ENCODE results near the gene CSRP2.

- TF ChIP-seq CTCF (IDR thresholded peaks at IDR 0.05; ENCODE audit: poor library complexity, severe bottlenecking) (no peak), EP300 (conservative IDR thresholded peaks at IDR 0.05; ENCODE audit: poor library complexity, severe bottlenecking) (no peak), POLR2AphosphoS5 (IDR thresholded peaks at IDR 0.05) (no peak), EZH2 (IDR thresholded peaks at IDR 0.05; ENCODE audit: borderline replicate concordance, insufficient read depth, low read length, poor library complexity, severe bottlenecking) (no peak), RAD21 (conservative IDR thresholded peaks at IDR 0.05) (no peak), TAF1 (IDR thresholded peaks at IDR 0.05; ENCODE audit: low read depth) (no peak), MXI1 (conservative IDR thresholded peaks at IDR 0.05; ENCODE audit: poor library complexity, severe bottlenecking) (no peak), SMC3 (conservative IDR thresholded peaks at IDR 0.05; ENCODE audit: poor library complexity) (no peak)
- TF ChIP-seq, protein P1, sequence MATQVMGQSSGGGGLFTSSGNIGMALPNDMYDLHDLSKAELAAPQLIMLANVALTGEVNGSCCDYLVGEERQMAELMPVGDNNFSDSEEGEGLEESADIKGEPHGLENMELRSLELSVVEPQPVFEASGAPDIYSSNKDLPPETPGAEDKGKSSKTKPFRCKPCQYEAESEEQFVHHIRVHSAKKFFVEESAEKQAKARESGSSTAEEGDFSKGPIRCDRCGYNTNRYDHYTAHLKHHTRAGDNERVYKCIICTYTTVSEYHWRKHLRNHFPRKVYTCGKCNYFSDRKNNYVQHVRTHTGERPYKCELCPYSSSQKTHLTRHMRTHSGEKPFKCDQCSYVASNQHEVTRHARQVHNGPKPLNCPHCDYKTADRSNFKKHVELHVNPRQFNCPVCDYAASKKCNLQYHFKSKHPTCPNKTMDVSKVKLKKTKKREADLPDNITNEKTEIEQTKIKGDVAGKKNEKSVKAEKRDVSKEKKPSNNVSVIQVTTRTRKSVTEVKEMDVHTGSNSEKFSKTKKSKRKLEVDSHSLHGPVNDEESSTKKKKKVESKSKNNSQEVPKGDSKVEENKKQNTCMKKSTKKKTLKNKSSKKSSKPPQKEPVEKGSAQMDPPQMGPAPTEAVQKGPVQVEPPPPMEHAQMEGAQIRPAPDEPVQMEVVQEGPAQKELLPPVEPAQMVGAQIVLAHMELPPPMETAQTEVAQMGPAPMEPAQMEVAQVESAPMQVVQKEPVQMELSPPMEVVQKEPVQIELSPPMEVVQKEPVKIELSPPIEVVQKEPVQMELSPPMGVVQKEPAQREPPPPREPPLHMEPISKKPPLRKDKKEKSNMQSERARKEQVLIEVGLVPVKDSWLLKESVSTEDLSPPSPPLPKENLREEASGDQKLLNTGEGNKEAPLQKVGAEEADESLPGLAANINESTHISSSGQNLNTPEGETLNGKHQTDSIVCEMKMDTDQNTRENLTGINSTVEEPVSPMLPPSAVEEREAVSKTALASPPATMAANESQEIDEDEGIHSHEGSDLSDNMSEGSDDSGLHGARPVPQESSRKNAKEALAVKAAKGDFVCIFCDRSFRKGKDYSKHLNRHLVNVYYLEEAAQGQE (IDR thresholded peaks at IDR 0.05; ENCODE audit: borderline replicate concordance), result no peak
Measured at GRCh38 chr12:76874491-76875190, 4.2 kb downstream of the CSRP2 start.
